HepG2 (cell line): ENCODE measurements around the gene KRTAP1-1.
"Not testable (repeated sequence)": the region's sequence is repeated elsewhere in the genome, so short reads cannot be mapped to it uniquely, and the experiment has no call there.

Experiments used
- NFE2 ChIP-seq: sonication (generic); formaldehyde crosslinking; IDR thresholded peaks from 2 replicates; pipeline ENCODE4 v1.4.0; 2020; ENCODE audit warnings: missing genetic modification reagents
- NRL ChIP-seq: sonication (generic); formaldehyde crosslinking; IDR thresholded peaks from 2 replicates; pipeline ENCODE4 v1.5.0; 2020; ENCODE audit warnings: missing genetic modification reagents, mild to moderate bottlenecking, moderate library complexity, borderline replicate concordance

DNA sequence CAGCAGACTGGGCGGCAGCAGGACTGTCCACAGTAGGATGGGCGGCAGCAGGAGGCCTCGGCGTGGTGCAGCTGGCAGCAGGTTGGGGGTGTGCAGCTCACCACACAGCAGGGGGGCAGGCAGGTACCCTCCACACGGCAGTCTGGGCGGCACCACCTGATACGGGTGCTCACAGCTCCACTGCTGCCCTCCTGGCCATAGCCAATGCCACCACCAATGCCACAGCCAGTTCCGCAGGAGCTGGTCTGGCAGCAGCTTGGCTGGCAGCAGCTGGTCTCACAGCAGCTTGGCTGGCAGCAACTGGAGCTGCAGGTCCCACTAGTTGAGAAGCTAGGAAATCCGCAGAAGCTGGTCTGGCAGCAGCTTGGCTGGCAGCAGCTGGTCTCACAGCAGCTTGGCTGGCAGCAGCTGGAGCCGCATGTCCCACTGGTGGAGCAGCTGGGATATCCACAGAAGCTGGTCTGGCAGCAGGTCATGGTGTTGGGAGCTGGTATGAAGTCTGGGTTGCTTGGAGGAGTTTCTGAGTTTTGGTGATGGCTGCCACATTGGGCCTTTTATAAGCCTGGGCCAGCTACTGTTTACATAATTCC, 6.8 kb downstream of the KRTAP1-1 start, which contains the start of gene KRTAP1-3:
- not testable (repeated sequence) for TF ChIP-seq NFE2; NRL (CRISPR knock-in tag)
